GM21360 (cell line): ENCODE data around the gene PAXX.

Experiments used
- ATAC-seq: cut with Tn5 transposase; IDR thresholded peaks from one replicate; pipeline ENCODE4 v1.9.1; 2021; ENCODE audit warnings: mild to moderate bottlenecking, moderate library complexity; ENCODE audit not compliant: unreplicated experiment

PAXX gene

DNA sequence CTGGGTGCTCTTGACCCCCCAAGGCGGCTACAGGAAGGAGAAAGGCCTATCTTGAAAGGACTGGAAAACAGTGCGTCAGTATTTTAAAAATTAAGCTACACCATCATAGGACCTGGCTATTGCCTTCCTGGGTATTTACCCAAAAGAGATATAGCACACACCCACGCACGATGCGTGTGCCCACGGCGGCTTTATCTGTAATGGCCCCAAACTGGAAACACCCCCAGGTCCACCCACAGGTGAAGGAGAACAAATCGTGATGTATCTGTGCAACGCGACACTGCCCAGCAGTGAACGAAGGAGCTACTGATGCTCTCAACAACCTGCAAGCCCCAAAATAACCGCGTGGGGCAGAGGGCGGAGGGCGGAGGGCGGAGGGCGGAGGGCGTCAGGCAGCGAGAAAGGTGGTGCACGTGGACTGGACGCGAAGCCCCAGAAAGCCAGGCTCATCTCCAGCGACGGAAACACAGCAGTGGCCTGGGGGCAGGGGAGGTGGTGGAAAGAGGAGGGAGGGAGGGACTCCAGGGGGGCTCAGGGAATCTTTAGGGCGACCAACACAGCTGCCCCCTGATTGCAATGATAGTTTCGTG is 27.3 kb upstream of the PAXX start:
- no peak for ATAC-seq

DNA sequence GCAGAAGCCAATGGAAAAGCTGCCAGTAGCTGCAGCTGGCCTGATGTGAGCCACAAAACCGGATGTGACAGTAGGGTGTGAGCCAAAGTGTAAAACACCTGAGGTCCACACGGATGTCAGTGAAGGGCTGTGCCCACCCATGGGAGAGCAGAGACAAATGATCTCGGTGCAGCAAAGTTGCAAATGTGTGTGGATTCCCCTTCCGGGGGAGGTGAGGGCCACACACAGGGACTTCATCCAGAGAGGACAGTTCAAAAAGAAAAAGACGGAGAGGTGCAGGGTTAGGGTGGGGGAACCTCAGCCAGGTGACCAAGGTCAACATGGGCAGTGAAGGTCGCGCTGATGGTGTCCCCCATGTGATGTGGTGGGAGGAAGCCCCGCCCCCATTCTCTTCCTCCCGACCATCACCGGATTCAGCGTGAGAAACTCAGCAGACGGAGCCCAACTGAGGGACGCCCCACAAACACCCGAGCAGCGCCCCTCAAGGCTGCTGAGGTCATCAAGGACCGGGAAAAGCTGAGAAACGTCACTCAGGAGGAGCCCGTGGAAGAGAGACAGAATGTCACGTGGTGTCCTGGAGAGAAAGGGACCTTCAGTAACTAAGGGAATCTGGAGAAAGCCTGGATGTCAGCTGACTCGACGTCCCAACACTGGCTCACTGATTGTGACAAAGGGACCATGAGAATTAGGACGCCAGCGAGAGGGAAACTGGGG is 26.3 kb upstream of the PAXX start:
- no peak for ATAC-seq

DNA sequence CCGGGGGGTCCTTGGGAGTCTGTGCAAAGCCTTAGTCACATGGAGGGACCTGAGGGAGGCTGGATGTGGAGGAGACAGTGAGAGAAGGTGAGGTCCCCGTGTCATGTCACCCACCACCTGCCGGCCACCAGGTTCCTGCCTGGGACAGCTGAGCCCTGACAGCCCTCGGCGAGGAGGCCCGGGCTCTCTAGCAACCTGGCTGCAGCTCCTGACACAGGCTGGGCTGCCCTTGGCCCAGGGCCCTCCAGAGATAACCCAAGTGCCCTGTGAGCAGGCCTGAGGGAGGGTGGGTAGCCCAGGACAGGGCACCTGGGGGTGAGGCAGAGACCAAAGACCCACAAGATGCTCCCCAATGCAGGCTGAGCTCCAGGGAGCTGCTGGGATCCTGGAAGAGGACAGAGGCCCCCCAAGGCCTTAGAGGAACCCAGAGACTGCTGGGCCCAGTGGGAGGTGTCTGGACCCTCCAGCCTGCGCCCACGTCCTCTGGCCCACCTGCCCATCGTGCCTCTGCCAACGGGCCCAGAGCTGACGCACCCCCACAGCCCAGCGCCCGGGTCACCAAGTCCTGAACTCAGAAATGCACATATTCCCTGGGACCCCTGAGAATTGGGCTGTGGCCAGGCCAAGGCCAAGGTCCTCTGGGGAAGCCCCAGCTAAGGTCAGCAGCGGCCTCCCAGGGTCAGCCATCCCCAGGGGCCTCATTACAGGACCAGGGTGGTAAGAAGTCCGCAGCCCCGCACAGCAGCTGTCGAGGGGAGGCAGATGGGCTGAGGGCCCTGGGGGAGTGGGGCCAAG is 23.7 kb upstream of the PAXX start:
- no peak for ATAC-seq

DNA sequence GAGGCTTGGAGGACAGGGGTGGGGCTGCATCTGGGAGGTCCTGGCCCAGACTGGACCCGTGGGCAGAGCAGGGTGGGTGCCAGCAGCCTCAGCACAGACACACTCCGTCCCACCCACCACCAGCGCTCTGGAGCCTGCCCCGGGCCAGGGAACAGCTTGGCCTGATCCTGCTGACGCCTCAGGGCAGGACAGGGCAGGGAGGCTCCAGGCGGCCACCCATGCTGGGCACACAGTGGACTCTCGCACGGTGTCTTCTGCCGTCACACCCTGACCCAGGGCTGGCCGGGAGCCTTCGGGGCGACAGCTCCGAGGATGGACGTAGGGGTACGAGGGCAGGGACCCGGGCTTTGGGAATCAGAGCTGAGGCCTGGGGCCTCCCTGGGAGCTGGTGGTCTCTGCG is 23.1 kb upstream of the PAXX start:
- ATAC-seq, result no peak

DNA sequence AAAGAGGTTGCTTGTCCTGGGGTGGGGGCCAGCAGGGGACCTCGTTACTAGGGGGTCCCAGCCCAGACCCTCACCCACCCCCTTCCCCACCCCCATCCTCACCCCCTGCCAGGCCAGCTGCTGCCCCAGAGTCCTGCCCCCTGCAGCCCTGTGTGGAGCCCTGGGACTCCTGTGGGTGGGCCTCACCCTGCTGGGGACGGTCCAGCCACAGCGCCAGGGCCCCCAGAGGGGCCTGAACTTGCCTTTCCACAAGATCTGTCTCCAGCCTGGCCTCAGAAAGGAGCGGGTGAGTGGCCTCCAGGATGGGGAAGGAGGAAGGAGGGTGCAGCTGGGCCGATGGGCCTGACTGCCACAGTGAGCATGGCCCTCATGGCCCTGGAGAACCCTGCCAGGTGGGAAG is 22.4 kb upstream of the PAXX start:
- no peak for ATAC-seq

DNA sequence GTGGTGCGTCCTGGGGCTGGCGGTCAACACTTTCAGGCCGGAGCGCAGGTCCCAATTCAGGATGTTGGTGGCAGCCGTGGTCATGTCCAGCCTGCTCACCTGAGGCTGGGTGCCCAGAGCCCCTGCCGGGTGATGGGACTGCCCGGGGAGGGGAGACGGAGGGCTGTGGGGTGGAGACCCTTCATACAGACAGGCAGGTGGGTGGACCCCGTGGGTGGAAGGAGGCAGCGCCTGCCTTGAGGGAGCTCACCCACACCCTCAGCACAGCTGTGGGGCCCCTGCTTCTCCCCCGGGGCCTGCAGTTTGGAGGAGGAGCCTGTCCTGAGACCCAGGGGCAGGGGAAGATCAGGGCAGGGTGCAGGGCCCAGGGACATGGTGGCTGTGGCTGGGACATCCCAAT is 21.9 kb upstream of the PAXX start:
- no peak for ATAC-seq

DNA sequence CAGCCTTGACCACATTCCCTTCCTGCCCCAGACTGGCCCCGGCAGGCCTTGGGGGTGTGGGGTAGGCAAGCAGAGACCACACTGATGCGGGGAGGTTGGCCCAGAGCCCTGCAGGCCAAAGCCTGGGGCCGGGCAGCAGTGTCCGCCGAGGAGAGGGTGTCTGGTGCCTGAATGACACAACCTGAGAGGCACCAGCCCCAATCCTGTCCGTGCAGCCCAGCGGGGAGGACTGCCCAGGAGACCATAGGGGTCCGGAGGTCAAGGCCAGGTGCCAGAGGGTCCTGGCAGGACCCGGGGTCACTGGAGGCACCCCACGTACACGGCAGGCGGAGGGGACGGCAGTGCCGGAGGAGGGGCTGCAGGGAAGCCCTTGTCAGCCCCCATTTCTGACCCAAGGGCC is 20.5 kb upstream of the PAXX start:
- ATAC-seq, result no peak

DNA sequence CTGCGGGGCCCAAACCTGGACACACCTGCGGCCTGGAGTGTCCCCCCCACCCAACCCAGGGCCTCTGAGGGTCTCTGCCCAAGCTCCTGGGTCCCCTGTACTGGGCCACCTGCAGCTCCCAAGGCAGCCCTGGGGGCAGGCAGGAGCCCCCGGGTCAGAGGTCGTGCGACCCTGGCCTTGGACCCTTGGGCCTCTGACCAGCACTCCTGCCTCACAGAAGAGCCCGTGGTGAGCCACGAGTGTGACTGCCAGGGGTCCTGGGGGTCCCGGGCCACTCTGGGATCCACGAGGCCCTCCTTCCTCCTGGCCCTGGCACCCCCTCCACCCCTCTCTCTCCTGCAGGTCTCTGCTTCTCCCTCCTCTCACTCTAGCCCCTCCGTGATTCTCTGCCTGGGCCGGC is 19.9 kb upstream of the PAXX start:
- no peak for ATAC-seq

DNA sequence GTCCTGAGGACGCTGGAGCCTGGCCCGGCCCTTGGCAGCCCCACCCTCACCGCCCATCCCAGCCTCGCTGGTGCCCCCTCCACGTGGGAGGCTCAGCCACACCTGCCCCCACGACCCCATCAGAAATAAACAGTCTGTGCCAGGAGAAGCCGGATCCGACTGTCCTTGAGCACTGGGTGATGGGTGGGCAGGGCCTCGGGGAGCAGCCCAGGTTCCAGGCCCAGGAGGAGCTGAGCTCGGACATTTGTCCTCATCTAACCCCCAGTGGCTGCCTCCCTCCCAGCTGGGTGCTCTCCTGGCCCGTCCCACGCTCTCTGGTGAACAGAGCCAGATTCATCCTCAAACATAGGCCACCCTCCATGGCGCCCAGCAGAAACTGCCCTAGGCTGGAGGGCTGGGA is 19.5 kb upstream of the PAXX start:
- ATAC-seq, result no peak

DNA sequence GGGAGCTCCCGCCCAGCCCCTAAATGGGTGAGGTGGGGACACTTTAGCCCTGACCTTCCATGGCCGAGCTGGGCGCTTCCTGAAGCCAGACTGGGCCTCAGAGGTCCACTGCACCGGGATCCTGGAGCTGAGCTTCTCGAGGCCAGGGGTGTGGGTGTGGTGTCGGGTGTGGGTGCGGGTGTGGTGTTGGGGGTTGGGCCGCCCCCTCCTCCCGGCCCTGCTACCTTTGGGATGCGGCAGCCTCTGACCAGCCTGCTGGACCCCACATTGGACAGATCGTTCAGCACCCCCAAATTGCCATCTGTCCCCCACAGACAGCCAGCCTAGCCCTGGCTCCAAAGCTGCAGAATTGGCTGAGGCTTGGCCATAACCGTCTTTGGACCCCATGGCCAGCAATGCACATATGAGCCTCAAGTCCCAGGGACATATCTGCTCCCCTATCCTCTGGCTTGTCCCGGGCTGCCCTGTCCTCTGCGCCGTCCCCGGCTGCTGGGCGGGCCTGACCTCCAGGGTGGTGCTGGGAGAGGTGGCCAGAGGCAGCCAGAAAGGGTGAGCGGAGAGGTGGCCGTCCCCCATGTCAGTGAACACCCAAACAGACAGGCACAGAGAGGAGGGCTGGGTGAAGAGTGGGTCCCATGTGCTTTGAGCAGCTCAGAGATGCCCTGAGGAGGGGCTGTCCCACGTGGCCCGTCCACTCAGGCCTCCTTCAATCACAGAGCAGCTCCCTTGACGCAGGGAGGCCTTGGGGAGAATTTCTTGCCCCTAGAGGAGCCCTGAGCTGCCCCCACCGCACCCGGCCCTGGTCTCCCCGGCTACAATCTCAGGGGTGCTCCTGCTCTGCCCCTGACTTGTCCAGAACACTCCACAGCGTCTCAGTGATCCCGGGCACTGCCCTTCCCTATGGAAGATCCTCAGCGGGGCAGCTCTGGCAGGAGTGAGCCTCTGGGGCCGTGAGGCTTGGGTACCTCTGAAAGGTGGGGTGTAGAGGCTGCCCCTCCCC is 18.3 kb upstream of the PAXX start:
- no peak for ATAC-seq

DNA sequence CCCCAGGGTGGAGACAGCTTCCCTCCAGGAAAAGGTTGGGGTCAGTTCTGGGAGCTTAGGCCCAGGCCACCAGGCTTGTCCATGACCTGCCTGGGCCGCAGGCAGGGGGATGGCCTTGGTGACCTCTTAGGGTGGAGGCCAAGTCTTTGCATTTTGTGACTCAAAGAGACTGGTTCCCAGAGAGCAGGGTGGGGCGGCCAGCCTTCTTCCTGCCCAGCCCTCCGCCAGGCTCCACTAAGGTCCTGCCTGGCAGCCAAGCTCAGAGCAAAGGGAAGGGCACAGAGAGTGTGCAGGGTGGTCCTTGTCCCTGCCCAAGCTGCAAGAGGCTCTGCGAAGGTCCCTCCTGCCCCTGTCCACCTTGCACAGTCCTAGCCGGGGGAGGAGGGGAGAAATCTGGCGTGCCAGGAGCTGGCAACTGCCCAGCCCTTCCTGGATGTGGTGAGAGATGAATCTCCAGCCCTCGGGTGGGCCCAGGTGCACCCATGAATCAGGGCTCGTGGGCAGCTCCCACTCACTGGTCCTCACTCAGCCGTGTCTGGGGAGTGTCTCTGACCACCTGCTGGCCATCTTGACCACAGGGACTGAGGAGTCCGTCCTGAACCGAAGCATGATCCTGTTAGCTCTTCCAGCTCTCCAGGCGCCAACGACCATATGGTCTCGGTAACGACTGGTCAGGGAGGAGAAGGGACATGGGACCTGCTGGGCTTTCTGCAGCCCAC is 17.2 kb upstream of the PAXX start:
- no peak for ATAC-seq

DNA sequence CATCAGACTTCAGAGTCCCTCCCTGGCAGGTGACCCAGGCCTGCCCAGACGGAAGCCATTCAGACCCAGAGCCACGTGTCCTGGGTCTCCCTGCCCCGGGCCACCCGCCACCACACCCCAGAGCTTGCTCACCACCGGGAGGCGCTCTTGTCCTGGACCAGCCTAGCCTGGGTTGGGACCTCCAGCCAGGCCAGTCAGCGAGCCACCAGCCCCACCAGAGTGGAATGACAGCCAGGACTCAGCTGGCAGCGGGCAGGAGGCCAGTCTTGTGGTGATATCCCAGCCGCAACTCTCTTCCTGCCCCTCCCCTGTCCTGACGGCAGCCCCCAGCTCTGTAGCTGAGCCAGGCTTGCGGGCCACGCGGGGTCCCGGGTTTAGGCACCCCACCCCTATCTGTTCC is 16.6 kb upstream of the PAXX start:
- no peak for ATAC-seq

DNA sequence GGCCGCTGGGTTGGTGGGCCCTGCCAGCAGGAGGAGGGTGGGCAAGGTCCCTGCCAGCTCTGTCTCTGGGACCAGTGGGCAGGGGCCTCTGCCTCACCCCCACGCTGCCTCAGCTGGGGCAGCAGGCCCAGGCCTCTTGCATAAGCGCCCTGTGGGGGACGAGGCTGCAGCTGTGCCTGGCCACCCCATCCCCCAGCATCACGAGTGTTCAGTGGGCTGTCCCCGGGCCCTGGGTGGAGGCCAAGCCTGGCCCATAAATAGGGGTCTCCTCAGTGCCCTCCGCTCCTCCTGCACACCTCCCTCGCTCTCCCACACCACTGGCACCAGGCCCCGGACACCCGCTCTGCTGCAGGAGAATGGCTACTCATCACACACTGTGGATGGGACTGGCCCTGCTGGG is 15.0 kb upstream of the PAXX start, which contains the start of gene PTGDS:
Gene PTGDS (plus strand): TSS at position 282 of the 400 bp plus-strand sequence. CDS start 75 bp downstream, at position 357.
- ATAC-seq, result no peak

DNA sequence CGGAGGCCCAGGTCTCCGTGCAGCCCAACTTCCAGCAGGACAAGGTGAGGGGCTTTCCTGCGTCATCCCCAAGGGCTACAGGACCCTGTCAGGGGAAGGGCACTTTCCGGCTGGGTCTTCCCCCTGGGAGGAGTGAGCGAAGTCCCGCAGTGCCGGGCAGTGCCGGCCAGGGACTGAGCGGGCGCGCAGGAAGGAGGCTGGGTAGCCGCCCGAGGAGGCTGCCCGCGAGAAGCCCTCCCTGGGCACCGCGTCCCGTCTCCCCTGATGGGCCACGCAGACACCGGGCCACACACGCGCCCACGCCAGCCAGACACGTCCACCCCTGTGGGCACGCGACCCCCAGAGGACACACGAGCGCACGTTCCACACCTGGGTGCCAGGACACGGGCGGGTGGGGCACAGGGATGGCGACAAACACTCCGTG is 14.6 kb upstream of the PAXX start:
- ATAC-seq, result no peak

DNA sequence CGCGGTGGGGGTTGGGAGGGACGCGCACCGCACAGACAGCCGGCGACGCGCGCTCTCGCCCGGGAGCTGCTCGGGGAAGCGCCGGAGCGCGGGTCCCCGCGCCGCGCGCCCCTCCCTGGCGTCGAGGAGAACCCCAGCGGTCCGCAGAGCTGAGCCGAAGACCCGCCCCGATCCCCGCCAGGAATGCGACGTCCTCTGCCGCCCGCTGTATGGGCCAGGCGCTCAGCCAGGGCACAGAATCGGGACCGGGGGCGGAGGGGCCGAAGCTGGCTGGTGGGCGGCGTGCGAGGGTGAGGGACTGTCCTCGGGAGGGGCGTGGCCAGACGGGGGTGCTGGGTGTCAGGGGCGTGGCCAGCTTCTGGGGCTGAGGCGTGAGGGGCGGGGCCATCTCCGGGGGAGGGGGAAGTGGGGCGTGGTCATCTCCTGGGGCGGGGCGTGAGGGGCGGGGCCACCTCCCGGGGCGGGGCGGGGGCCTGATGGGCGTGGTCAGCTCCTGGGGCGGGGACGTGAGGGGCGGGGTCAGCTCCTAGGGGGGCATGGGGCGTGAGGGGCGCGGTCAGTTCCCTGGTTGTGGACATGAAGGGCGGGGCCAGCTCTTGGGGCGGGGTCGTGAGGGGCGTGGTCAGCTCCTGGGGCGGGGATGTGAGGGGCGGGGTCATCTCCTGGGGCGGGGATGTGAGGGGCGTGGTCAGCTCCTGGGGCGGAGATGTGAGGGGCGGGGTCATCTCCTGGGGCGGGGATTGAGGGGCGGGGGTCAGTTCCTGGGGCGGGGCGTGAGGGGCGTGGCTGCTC is 14.0 kb upstream of the PAXX start:
- ATAC-seq, result no peak

DNA sequence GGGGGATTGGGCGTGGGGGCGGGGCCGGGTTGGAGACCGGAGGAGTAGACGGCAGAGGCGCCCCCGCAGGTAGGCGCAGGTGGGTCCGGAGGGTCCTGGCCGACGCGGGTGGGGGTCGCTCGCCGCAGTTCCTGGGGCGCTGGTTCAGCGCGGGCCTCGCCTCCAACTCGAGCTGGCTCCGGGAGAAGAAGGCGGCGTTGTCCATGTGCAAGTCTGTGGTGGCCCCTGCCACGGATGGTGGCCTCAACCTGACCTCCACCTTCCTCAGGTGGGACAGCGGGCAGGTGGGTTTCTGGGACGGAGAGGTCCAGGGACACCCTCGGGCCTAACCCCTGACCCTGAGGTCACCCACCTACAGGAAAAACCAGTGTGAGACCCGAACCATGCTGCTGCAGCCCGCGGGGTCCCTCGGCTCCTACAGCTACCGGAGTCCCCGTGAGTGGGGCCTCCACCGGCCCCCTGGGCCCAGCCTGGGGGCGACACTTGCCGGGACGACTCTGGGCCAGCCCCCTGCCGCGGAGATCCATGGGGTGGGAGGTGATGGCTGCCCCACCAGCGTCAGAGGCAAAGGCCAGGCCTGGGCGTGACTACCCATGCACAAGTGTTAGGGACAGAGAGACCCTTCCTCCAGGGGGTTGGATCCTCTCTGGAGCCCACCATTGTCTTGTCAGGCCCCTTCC is 13.2 kb upstream of the PAXX start:
- ATAC-seq, result no peak

DNA sequence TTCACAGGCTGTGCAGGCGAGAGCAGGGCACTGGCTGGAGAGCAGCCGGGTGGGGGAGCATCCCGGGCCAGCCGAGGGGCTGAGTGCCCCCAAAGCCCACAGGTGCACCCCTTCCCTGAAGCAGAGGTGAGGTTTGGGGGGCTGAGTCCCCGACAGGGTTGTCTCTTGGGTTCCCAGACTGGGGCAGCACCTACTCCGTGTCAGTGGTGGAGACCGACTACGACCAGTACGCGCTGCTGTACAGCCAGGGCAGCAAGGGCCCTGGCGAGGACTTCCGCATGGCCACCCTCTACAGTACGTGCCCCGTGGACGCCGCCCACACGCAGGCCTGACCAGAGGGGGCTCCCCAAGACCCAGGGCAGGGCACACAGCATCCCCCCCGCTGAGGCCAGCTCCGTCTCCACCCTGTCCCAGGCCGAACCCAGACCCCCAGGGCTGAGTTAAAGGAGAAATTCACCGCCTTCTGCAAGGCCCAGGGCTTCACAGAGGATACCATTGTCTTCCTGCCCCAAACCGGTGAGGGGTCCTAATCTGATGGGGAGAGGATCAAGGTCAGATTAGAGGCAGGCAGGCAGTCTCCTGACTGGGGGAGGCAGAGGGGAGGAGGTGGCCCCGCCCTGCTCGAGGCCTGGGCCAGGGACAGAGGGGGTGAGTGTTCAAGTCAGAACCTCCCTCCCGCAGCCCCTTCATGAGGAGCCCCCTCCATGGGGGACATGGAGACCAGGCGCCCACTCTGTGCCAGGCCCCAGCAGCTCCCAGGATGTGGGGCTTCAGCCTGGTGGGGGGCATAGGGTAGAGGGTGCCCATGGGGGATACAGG is 12.2 kb upstream of the PAXX start:
- ATAC-seq, result no peak
